ENCODE measurements around the gene LAMA3.

GRCh38 chr18:23889907-23890306 is 200.7 kb downstream of the LAMA3 start:
- TF ChIP-seq MAX (IDR thresholded peaks at IDR 0.05): no peak
- TF ChIP-seq POLR2A (IDR thresholded peaks at IDR 0.05; ENCODE audit: borderline replicate concordance, extremely low read depth, insufficient read depth, insufficient read length): no peak
- TF ChIP-seq RAD21 (IDR thresholded peaks at IDR 0.05; ENCODE audit: low read depth): no peak
- no peak for TF ChIP-seq ZNF274 (IDR thresholded peaks at IDR 0.05; ENCODE audit: low read depth, low read length)

Data from HCT116 (cell line).